Prostate gland (tissue), 2 donors: ENCODE measurements around the gene SAMHD1. TPM values are rescaled to one million over a fixed set of nuclear protein-coding genes. Genes with fewer than 3 reads are reported as not detected.
"Not testable (repeated sequence)": the region's sequence is repeated elsewhere in the genome, so short reads cannot be mapped to it uniquely, and the experiment has no call there.

ENCODE experiments used
- DNase-seq: peaks from one replicate; pipeline ENCODE4 v3.0.0-alpha.2; 2019; ENCODE audit warnings: low spot score
- H3K27ac ChIP-seq, 2 donors: fragments of 200-600 bp; sonication (generic); 2 replicates each; pipeline ENCODE4 v1.5.1; 2017 to 2019
- H3K27me3 ChIP-seq: fragments of 200-600 bp; sonication (generic); replicated peaks from 2 replicates; pipeline ENCODE4 v1.5.1; 2019; ENCODE audit not compliant: insufficient read depth
- H3K36me3 ChIP-seq, 2 donors: fragments of 200-600 bp; sonication (generic); 1 replicate in 1 of 2; 2 replicates in 1 of 2; pipeline versions ENCODE4 v1.5.1 to v1.8.1; 2017 to 2019
- H3K4me1 ChIP-seq: fragments of 200-600 bp; sonication (generic); replicated peaks from 2 replicates; pipeline ENCODE4 v1.5.1; 2019
- H3K4me3 ChIP-seq, 2 donors: fragments of 200-600 bp; sonication (generic); 2 replicates each; pipeline ENCODE4 v1.5.1; 2017 to 2019
- H3K9me3 ChIP-seq: fragments of 200-600 bp; sonication (generic); 2 replicates; pipeline ENCODE4 v1.5.1; 2017
- POLR2A ChIP-seq: fragments of 450-650 bp; IDR thresholded peaks from one replicate; pipeline ENCODE4 v1.6.1; 2016; ENCODE audit warnings: antibody characterized with exemption, mild to moderate bottlenecking
- POLR2AphosphoS5 ChIP-seq: sonication (generic); formaldehyde crosslinking; IDR thresholded peaks from one replicate; pipeline ENCODE4 v1.6.1; 2017; ENCODE audit warnings: antibody characterized with exemption
- WGBS: methylation state at CpG from one replicate; pipeline ENCODE4 v1.1.5; 2018; 5-methylcytosine and 5-hydroxymethylcytosine counted together
- intact Hi-C: fragments of 100-400 bp; cut with DNase I; formaldehyde crosslinking; loops from one replicate; pipeline ENCODE4 v1.14.2; 2022
- total RNA-seq, 2 donors: library from RNA; depleted of rRNA; stranded (reverse); fragments of >200 nt; gene quantifications; one replicate each; pipeline ENCODE4 v1.1.0, GENCODE V29; 2016
- TF ChIP-seq, protein P1 (sequence below), 4 experiments: fragments of 200-600 bp in 2 of 4; fragments of 450-650 bp in 2 of 4; sonication (generic) in 2 of 4; IDR thresholded peaks; 1 replicate in 3 of 4; 2 replicates in 1 of 4; pipeline ENCODE4 v1.5.1; 2016 to 2019; ENCODE audit warnings: antibody characterized with exemption in 4 of 4, mild to moderate bottlenecking in 2 of 4, moderate library complexity in 2 of 4

The SAMHD1 gene
- 10 to 100 TPM; 24.9 to 72.2 TPM for total RNA-seq

DNA sequence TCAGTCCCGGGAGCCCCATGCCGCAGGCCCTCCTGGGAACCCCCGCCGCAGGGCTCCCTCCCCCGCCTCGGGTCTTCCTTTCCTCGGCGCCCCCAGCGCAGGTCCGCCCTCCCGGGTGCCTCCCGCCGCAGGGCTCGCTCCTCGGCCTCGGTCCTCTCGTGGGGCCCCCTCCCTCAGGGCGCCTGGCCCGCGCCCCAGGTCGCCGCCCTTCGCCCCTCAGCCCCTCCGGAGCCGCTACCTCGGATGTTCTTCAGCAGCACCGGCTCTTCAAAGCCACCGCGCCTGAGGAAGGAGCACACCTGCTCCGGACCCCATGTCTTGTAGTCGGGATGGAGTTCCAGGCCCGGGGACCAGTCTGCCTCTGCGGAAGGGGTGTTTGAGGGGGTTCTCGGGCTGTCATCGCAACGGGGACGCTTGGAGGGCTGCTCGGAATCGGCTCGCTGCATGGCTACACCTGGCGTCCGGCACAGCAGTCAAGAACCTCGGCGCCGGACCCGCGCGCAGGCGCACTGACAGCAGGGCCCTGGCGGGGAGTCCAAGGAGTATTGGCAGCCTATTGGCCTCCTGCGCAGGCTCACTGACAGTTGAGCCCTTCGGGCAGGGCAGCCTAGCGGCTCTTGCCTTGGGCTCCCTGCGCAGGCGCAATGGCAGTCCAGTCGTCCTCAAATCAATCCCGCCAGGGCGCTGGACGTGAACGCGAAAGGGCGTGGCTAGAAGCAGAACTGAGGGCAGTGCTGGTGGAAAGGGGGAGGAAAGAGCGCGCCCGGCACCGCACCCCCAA lies at the start of gene SAMHD1:
Gene SAMHD1 (minus strand): TSS at position 511 of the 781 bp plus-strand sequence. CDS start 65 bp downstream, at position 446.
- Histone ChIP-seq H3K4me1 (no peaks in the 10 kb centered on the region), H3K27ac (peak within 1 kb of the TSS; percentile 77 to 83), H3K4me3 (peak within 1 kb of the TSS; percentile 69 to 94), H3K9me3 (no peaks in the 10 kb centered on the region), H3K27me3 (no peaks in the 10 kb centered on the region), H3K36me3 (no peaks in the 10 kb centered on the region)
- peak; percentile 92 for DNase-seq
- TF ChIP-seq, protein P1, sequence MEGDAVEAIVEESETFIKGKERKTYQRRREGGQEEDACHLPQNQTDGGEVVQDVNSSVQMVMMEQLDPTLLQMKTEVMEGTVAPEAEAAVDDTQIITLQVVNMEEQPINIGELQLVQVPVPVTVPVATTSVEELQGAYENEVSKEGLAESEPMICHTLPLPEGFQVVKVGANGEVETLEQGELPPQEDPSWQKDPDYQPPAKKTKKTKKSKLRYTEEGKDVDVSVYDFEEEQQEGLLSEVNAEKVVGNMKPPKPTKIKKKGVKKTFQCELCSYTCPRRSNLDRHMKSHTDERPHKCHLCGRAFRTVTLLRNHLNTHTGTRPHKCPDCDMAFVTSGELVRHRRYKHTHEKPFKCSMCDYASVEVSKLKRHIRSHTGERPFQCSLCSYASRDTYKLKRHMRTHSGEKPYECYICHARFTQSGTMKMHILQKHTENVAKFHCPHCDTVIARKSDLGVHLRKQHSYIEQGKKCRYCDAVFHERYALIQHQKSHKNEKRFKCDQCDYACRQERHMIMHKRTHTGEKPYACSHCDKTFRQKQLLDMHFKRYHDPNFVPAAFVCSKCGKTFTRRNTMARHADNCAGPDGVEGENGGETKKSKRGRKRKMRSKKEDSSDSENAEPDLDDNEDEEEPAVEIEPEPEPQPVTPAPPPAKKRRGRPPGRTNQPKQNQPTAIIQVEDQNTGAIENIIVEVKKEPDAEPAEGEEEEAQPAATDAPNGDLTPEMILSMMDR (IDR thresholded peaks at IDR 0.05): peak in 2 of 4 experiments; percentile 47 to 59
- peak; percentile 98 for TF ChIP-seq POLR2AphosphoS5
- TF ChIP-seq POLR2A: peak; percentile 93
- WGBS: 0% methylated on average over 62 of the region's 66 CpGs
- intact Hi-C loops: no loop called here

DNA sequence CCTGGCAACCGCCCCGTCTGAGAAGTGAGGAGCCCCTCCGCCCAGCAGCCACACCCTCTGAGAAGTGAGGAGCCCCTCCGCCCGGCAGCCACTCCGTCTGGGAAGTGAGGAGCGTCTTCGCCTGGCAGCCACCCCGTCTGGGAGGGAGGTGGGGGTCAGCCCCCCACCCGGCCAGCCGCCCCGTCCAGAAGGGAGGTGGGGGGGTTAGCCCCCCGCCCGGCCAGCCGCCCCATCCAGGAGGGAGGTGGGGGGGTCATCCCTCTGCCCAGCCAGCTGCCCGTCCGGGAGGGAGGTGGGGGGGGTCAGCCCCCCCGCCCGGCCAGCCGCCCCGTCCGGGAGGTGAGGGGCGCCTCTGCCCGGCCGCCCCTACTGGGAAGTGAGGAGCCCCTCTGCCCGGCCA lies 48.7 kb upstream of the SAMHD1 start:
- 94% methylated on average over 6 of the region's 26 CpGs for WGBS
- H3K27me3 ChIP-seq, H3K9me3 ChIP-seq, H3K4me3 ChIP-seq, H3K27ac ChIP-seq, DNase-seq, H3K36me3 ChIP-seq, intact Hi-C loops, H3K4me1 ChIP-seq: not testable (repeated sequence)

DNA sequence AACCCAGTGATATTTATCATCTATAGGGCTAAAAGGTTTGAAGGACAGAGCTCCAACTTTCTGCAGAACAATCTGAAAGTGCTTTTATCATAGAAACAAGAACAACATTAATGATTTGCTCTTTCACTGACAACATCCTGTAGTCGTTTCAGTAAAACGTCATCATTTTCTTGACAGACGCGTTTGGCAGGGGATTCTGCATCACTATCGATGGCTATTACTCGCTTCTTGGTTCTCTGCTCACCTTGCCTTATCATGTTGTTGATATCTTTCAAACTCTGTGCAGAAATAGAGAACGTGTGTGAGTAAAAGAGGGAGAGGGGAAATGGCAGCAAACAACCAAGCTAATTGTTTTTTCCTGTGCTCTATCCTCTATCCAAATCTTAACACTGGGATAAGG lies 47.1 kb upstream of the SAMHD1 start:
- H3K27ac ChIP-seq: no peak overlapping the region
- H3K9me3 ChIP-seq: no peaks in the 10 kb centered on the region
- WGBS: 85% methylated on average over 7 of the region's 7 CpGs
- no peaks in the 10 kb centered on the region for H3K4me1 ChIP-seq
- DNase-seq: no peak
- no peaks in the 10 kb centered on the region for H3K36me3 ChIP-seq
- no peak overlapping the region for H3K4me3 ChIP-seq
- no peak for TF ChIP-seq POLR2A
- no peak for TF ChIP-seq POLR2AphosphoS5
- TF ChIP-seq, protein P1 (IDR thresholded peaks at IDR 0.05): no peak
- H3K27me3 ChIP-seq: no peaks in the 10 kb centered on the region
- intact Hi-C loops: no loop called here

DNA sequence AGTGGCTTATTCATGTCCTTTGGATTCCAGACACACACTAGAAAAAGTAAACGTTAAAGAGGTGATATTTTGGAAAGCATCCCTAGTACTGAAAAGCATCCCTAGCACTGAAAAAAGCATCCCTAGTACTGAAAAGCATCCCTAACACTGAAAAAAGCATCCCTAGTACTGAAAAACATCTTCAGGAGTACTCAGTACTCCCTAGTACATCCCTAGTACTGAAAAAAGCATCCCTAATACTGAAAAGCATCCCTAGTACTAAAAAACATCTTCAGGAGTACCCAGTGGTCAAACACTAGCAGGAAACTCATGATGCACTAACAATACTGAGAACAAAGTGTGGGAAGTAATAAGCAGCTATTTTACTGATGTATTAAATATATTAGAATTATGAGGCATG lies 45.6 kb upstream of the SAMHD1 start:
- H3K4me3 ChIP-seq: no peak overlapping the region
- intact Hi-C loops: no loop called here
- no peaks in the 10 kb centered on the region for H3K27me3 ChIP-seq
- H3K27ac ChIP-seq: no peak overlapping the region
- 45% methylated on average over 1 of the region's 1 CpG for WGBS
- no peaks in the 10 kb centered on the region for H3K9me3 ChIP-seq
- no peaks in the 10 kb centered on the region for H3K36me3 ChIP-seq
- TF ChIP-seq POLR2AphosphoS5 (no peak), POLR2A (no peak)
- TF ChIP-seq, protein P1 (IDR thresholded peaks at IDR 0.05): no peak
- DNase-seq: no peak
- H3K4me1 ChIP-seq: no peaks in the 10 kb centered on the region

DNA sequence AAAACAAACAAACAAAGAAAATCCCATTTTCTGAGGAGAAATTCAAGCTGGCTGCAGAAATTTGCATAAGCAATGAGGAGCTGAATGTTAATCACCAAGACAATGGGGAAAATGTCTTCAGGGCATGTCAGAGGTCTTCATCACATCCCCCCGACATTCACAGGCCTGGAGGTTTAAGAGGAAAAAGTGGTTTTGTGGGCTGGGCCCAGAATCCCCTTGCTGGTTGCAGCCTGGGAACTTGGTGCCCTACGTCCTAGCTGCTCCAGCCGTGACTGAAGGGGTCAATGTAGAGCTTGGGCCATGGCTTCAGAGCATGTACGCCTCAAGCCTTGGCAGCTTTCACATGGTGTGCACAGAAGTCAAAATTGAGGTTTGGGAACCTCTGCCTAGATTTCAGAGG lies 42.7 kb upstream of the SAMHD1 start:
- H3K27me3 ChIP-seq, H3K4me3 ChIP-seq, H3K9me3 ChIP-seq, H3K36me3 ChIP-seq, H3K27ac ChIP-seq, intact Hi-C loops, H3K4me1 ChIP-seq, DNase-seq: not testable (repeated sequence)
- 95% methylated on average over 4 of the region's 4 CpGs for WGBS

DNA sequence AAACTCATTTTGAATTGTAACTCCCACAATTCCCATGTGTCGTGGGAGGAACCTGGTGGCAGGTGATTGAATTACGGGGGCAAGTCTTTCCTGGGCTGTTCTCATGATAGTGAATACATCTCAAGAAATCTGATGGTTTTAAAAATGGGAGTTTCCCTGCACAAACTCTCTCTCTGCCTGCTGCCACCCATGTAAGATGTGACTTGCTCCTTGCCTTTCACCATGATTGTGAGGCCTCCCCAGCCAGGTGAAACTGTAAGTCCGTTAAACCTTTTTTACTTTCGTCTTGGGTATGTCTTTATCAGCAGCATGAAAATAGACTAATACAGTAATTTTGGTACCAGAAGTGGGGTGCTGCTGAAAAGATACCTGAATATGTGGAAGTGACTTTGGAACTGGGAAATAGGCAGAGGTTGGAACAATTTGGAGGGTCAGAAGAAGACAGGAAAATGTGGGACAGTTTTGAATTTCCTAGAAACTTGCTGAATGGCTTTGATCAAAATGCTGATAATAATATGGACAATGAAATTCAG lies 41.4 kb upstream of the SAMHD1 start:
- Histone ChIP-seq H3K27me3 (no peaks in the 10 kb centered on the region), H3K4me1 (no peaks in the 10 kb centered on the region), H3K27ac (no peak overlapping the region), H3K4me3 (no peak overlapping the region), H3K36me3 (no peaks in the 10 kb centered on the region), H3K9me3 (no peaks in the 10 kb centered on the region)
- DNase-seq: no peak
- WGBS: 91% methylated on average over 4 of the region's 4 CpGs
- no peak for TF ChIP-seq POLR2A
- TF ChIP-seq, protein P1 (IDR thresholded peaks at IDR 0.05): no peak
- no peak for TF ChIP-seq POLR2AphosphoS5
- intact Hi-C loops: no loop called here
